Left lobe of liver (tissue), 2 donors: ENCODE data around the gene DAG1. TPM values are rescaled to one million over a fixed set of nuclear protein-coding genes. Genes with fewer than 3 reads are reported as not detected.
A peak's percentile ranks its signal among the peaks of the same experiment; 100 is the strongest.

Experiments used
- ATAC-seq: fragments of 200-7000 bp; cut with Tn5 transposase; one replicate; pipeline ENCODE4 v1.9.1; 2020; ENCODE audit warnings: mild to moderate bottlenecking, moderate library complexity
- DNase-seq: peaks from one replicate; pipeline ENCODE4 v3.0.0-alpha.2; 2020; ENCODE audit warnings: low spot score
- total RNA-seq: library from RNA; stranded (reverse); gene quantifications from one replicate; pipeline ENCODE4 v1.2.1, GENCODE V29; 2021
- donor health status: DM: no; HTN: no; CAD: no; lungs with moderate emphysema.
- donor health status: DM: no; HTN: yes; CAD: no.

DAG1 gene
- total RNA-seq, 1 donor from 2014 or later, result 59.6 TPM

DNA sequence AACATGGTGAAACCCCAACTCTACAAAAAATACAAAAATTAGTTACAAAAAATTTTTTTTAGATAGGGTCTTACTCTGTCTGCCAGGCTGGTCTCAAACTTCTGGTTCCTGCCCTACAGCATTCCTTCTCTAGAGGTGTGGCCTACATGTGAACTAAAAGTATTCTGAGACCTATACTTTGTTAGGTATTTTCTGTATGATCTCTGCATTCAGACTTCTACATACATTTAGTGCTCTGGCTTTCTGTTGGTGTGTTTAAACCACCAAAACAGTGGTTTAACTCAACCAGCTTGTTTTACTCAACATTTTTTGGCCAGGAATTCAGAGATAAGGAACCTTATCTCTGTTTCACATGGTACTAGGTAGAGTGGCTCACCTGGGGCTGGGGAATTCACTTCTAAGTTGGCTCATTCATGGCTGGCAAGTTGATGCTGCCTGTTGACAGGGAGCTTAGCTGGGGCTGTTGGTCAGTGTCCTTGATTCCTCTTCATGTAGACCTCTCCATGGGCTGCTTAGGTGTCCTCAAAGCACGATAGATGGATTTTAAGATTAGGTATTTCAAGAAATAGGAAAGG lies 42.8 kb downstream of the DAG1 start:
- DNase-seq (no peak), ATAC-seq (peak; percentile 67)

DNA sequence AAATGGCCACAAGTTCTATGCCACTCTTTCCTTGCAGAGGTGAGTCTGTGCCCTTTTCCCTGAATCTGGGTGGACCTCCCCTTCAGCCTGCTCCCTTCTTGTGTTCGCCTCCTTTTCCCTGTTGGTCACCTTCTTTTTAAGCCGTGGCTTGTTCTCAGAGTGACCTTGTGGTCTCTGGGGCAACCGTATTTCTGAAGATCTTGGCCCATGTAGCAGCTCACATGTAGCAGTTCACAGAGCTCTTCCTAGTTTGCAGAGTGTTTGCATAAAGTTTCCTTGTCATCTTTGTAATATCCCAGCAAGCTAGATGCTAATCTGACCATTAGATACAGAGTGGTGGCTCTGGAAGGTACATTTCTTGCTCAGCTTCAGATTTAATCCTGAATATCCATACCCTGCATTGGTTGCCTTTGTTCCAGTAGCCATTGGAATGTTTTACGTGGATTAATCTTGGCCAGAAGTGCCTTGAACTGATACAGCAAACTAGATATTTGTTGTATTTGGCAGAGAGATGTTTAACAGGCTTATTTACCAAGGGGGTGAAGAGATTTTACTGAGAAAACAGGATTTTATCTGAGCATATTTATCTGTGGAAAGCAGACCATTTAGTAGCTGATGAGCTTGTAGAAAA lies 43.5 kb downstream of the DAG1 start:
- no peak for DNase-seq
- peak; percentile 81 for ATAC-seq

DNA sequence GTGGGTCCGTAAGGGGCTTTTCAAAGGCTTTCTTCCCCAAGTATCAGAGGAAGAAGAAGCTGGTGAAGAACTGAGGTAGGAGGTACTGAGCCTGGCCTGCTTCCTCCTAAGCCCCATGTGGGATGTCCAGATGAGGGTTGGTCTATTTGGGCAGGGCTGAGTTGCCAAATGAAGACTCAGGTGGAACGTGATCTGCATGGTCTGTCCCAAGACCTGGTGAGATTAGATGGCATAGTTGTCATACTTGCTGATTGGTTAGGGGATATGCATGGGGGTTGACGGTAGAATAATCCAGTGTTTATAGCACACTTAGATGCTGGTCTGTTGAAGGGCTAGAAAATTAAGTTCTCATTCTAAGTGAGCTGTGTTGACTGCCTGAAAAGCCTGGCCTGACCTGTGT lies 47.9 kb downstream of the DAG1 start:
- no peak for DNase-seq
- no peak for ATAC-seq

DNA sequence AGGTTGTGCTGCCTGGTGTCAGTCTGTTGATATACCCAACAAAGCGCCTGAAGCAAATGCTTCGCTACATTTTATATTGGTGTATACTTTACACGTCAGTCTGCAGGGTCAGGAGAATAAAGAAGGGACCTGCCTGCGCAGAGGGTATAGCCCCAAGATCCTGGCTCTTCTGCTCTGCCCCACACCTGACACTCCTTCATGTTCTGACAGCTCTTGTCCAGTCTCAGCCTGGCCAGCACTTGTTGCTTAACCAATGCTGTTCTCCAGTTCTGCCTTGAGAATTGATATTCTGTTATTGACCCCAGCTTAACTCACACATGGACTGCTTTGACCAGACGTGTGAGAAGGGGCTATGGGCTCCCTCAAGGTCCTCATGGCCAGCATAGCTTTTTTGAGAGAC lies 48.4 kb downstream of the DAG1 start:
- DNase-seq (no peak), ATAC-seq (no peak)

DNA sequence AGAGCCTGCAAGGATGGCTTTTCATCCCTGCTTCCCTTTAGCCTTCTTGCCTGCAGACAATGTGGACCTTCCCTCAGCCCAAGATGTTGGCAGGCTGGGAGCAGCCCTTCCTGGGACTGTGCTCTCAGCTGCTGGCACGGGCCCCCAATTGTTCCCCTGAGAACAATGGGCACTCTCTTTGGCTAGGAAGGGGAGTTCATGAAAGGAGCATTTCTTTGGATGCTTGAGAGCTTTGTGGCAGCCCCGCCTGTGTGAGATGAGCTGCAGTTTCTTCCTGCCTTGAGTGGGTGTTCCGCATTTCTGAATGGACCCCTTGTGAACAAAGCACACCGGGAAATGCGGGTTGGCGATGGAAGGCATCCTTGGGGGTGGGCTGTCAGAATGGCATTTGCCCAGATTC lies 49.2 kb downstream of the DAG1 start:
- ATAC-seq (no peak), DNase-seq (no peak)

DNA sequence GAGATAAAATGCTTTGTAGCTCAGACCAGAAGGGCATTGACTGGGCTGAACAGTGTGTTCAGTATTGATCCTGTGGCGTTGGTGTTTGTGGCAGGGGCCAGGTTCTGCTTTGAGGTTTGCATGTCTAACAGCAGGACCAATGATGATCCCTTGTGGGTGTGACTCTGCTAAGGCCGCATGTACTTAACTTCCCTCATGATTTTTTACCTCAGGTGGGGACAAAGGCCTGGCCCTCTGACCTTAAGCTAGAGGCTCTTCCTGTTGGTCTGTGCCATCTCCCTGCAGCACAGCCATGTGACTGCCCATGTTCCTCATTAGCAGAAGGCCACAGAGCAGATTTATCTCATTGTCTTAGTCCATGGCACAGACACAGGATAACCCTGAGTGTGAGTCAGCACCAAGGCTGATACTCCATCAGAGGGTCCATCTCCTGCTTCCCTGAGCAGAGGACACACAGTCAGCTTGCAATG lies 49.9 kb downstream of the DAG1 start:
- DNase-seq (peak; percentile 84), ATAC-seq (peak; percentile 90)

DNA sequence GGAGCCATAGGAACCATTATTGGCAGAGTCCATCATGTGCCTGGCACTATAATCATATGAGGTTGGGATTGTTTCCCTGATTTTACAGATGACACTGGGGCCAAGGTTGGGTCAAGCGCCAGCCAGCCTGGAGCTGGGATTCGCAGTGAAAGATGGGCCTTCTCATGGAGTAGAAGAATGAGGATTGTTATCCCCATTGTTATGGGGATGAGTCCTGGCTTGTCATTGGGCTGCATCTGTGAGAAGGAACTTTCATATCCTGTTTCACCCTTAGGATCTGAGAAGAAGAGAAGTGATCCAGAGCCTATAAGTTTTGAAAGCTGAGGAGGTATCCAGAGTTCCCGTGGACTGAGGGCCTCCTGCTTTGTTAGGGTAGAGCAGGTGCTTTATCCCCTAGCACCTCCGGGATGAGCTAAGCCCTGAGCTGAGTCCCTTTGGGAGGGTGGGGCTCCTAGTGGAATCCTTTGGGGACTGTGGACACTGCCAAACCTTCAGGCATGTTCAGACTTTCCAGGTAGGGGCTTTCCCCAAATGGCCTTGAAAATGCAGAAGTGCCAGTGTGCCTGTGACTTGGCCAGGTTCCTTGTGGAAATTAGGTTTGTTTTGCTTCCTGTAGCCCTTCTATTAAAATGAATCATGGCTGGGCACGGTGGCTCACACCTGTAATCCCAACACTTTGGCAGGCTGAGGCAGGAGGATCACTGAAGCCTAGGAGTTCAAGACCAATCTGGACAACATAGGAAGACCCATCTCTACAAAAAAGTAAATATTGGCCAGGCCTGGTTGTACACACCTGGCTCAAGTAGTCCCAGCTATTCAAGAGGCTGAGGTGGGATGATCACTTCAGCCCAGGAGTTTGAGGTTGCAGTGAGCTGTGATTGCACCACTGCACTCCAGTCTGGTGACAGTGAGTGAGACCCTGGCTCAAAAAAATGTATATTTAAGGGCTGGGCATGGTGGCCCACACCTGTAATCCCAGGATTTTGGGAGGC lies 54.0 kb downstream of the DAG1 start:
- no peak for ATAC-seq
- DNase-seq, result no peak

DNA sequence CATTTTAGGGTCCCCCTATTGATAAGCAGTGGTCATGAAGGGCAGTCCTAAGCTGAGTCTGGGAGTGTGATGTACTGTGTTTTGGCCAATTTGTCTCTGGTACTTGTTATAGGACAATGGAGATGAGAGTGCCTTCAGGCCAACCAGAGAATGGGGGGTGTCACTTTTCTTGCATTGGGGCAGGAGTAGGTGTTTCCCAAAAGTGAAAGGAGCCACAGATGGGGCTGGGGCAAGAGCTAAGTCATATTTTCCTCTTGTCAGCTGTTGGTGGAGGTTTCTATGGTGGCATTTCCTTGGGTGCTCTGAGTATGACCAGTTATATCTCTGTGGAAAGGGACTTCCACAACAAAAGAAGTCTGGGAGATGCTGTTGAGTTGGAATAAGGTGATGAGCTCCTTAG lies 59.5 kb downstream of the DAG1 start:
- DNase-seq, result no peak
- no peak for ATAC-seq

DNA sequence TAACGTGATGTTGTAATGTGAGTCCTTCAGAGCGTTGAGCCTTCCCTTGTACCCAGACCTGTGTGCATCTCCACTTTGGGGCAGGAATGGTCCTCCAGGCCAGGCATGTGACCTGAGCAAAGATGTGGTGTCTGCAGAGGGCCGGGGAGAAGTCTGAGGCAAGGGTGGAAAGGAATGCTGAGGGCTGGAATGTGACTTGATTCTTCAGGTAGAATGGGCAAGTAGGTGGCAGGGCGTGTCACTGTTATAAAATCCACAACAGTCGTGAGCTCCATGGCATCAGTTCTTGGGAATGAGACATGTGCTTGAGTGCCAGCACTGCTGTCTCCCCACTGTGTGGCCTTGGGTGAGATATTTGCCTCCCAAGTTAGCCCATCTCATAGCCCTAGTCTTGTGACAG lies 60.2 kb downstream of the DAG1 start:
- no peak for ATAC-seq
- DNase-seq, result no peak

DNA sequence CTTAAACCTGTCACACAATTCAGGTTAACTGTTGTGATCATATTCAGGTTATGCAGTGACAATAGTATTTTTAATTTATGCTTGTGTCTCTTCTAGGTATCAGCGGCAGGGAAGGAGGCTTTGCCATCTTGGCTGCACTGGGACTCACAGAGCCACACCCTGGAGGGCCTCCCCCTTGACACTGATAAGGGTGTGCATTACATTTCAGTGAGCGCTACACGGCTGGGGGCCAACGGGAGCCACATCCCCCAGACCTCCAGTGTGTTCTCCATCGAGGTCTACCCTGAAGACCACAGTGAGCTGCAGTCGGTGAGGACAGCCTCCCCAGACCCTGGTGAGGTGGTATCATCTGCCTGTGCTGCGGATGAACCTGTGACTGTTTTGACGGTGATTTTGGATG lies 60.6 kb downstream of the DAG1 start:
- DNase-seq (no peak), ATAC-seq (no peak)

DNA sequence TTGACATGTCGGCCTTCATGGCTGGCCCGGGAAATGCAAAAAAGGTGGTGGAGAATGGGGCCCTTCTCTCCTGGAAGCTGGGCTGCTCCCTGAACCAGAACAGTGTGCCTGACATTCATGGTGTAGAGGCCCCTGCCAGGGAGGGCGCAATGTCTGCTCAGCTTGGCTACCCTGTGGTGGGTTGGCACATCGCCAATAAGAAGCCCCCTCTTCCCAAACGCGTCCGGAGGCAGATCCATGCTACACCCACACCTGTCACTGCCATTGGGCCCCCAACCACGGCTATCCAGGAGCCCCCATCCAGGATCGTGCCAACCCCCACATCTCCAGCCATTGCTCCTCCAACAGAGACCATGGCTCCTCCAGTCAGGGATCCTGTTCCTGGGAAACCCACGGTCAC lies 61.2 kb downstream of the DAG1 start:
- ATAC-seq (no peak), DNase-seq (no peak)

DNA sequence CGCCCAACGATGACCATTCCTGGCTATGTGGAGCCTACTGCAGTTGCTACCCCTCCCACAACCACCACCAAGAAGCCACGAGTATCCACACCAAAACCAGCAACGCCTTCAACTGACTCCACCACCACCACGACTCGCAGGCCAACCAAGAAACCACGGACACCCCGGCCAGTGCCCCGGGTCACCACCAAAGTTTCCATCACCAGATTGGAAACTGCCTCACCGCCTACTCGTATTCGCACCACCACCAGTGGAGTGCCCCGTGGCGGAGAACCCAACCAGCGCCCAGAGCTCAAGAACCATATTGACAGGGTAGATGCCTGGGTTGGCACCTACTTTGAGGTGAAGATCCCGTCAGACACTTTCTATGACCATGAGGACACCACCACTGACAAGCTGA lies 61.6 kb downstream of the DAG1 start:
- no peak for ATAC-seq
- no peak for DNase-seq

DNA sequence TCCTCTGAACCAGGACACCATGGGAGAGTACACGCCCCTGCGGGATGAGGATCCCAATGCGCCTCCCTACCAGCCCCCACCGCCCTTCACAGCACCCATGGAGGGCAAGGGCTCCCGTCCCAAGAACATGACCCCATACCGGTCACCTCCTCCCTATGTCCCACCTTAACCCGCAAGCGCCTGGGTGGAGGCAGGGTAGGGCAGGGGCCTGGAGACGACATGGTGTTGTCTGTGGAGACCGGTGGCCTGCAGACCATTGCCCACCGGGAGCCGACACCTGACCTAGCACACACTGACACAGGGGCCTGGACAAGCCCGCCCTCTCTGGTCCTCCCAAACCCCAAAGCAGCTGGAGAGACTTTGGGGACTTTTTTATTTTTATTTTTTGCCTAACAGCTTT lies 63.0 kb downstream of the DAG1 start:
- ATAC-seq (no peak), DNase-seq (no peak)

DNA sequence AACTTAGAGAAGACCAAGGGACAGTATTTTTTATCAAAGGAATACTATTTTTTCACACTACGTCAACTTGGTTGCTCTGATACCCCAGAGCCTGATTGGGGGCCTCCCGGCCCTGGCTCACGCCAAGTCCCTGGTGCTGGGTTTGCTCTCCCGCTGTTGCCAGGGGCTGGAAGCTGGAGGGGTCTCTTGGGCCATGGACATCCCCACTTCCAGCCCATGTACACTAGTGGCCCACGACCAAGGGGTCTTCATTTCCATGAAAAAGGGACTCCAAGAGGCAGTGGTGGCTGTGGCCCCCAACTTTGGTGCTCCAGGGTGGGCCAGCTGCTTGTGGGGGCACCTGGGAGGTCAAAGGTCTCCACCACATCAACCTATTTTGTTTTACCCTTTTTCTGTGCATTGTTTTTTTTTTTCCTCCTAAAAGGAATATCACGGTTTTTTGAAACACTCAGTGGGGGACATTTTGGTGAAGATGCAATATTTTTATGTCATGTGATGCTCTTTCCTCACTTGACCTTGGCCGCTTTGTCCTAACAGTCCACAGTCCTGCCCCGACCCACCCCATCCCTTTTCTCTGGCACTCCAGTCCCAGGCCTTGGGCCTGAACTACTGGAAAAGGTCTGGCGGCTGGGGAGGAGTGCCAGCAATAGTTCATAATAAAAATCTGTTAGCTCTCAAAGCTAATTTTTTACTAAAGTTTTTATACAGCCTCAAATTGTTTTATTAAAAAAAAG lies 63.9 kb downstream of the DAG1 start:
- DNase-seq (no peak), ATAC-seq (no peak)

DNA sequence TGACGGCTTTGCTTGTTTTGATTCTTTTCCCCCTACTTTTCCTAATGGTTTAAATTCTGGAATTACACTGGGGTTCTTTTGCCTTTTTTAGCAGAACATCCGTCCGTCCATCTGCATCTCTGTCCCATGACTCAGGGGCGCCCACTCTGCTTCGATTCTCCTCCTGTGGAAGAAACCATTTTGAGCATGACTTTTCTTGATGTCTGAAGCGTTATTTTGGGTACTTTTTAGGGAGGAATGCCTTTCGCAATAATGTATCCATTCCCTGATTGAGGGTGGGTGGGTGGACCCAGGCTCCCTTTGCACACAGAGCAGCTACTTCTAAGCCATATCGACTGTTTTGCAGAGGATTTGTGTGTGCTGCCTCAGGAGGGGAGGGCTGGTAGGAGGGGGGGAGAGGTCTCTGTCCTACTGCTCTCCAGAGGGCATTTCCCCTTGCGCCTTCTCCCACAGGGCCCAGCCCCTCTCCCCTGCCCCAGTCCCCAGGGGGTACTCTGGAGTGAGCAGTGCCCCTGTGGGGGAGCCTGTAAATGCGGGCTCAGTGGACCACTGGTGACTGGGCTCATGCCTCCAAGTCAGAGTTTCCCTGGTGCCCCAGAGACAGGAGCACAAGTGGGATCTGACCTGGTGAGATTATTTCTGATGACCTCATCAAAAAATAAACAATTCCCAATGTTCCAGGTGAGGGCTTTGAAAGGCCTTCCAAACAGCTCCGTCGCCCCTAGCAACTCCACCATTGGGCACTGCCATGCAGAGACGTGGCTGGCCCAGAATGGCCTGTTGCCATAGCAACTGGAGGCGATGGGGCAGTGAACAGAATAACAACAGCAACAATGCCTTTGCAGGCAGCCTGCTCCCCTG lies 64.7 kb downstream of the DAG1 start:
- DNase-seq (peak; percentile 76), ATAC-seq (peak; percentile 1)

DNA sequence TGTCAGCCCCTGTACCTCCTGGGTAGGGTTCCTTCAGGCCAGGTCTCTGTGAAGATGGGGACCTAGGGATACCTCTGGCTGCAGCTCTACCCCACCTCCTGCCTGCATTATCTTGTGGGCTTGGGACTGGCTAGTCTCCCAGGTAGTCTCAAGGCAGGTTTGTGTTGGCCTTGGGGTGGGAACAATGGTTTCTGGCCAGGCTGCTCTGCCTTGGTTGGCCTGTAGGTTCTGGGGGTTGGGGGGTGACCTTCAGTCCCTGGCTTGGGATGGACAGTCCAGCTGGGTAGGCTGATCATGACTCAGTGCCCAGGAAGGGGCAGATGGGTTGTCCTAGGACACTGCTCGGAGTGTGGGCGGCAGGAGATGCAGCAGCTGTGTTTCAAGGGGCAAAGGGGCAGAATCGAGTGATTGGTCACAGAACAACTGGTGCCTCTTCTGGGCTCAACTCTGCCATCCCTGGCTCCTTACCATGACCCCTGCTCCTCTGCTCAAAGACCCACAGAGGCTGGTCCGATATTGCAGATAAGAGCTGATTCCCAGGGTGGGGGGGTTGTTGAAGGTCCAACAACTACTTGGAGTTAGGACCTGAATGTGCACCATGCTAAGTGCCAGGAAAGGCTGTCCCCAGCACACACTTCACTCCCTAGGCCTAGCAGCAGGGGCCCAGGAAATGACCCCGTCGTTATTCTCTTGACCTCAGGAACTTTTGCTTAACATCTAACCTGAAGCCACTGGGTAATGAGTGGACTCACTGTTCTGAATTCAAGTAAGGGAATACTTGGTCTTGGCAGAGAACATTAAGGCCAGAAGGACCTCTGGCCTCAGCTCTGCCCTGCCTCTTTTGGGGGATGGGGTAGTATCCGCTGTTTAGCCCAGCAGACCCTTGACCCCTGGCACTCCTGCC lies 66.2 kb downstream of the DAG1 start:
- DNase-seq, result peak; percentile 89
- ATAC-seq, result peak; percentile 50

DNA sequence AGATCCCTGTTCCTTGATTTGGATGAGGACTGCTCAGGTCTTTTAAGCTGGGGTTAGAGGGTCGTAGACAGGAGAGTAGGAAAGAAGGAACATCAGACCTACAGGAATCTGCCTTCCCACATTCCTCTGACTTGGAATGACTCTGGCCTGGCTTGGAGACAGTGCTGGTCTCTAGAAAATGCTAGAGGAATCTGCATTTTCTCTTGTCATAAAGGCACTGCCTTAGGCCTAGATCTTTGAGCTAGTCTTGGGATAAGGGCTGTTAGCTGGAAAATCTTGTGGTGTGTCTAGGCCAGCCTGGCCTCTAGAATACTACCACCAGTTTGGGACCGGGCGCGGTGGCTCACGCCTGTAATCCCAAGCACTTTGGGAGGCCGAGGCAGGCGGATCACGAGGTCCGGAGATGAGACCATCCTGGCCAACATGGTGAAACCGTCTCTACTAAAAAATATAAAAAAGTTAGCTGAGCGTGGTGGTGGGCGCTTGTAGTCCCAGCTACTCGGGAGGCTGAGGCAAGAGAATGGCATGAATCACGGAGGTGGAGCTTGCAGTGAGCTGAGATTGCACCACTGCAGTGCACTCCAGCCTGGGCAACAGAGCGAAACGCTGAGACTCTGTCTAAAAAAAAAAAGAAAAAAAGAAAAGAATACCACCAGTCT lies 66.9 kb downstream of the DAG1 start:
- ATAC-seq (no peak), DNase-seq (no peak)

DNA sequence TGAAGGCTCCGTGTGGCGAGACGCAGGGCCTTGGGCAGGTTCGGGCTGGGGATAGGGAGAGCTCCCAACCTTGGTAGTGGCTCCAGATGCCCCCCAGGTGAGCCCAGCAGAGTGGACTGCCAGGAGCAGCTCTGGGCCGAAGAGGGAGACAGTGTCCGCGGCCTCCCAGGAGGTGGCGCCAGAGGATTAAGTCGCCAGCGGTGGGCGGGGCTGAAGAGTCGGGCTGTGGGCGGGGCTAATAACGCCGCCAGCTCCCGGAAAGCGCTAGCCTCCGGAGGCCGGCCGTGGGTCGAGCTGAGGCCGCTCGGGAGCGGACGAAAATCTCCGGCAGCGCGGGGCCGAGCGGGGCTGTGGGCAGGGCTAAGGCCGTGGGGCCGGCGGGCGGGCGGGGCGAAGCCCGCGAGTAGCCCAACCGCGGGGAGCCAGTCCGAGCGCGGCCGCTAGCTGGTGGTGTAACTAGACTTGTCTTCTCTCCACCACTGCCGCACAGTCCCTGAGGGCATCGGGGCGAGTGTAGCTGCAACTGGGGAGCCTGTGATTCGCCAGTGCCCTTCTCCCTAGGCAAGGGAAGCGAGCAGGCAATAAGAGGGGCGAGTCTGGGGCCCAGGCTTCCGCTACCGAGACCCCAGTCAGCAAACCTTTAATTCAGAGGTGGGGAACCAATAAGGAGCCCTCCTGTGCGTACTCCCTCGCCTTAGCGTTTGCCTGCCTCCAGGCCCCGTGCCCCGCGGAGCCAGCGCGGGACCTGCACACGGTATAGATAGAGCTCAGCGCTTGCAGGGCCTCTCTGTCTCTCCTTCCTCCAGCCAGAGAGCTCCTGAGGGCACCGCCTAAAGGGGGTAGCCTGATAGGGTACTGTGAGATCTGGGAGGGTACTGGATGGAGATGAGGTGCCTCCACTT lies 69.8 kb downstream of the DAG1 start:
- ATAC-seq (peak; percentile 81), DNase-seq (peak; percentile 97)
